Measurements from ENCODE around the gene XIST.
"Not testable (repeated sequence)": the region's sequence is repeated elsewhere in the genome, so short reads cannot be mapped to it uniquely, and the experiment has no call there.

The XIST gene

GRCh38 chrX:73792511-73792910 lies 60.0 kb downstream of the XIST start:
- DNase-seq, result not testable (repeated sequence)

- no peak for DNase-seq
These were observed 67.0 kb downstream of the XIST start for GRCh38 chrX:73785493-73785892.
